ENCODE data around the gene FGF19. TPM values are rescaled to one million over a fixed set of nuclear protein-coding genes. Genes with fewer than 3 reads are reported as not detected.

The FGF19 gene
- total RNA-seq, 2 experiments from 2014 or later: not detected

DNA sequence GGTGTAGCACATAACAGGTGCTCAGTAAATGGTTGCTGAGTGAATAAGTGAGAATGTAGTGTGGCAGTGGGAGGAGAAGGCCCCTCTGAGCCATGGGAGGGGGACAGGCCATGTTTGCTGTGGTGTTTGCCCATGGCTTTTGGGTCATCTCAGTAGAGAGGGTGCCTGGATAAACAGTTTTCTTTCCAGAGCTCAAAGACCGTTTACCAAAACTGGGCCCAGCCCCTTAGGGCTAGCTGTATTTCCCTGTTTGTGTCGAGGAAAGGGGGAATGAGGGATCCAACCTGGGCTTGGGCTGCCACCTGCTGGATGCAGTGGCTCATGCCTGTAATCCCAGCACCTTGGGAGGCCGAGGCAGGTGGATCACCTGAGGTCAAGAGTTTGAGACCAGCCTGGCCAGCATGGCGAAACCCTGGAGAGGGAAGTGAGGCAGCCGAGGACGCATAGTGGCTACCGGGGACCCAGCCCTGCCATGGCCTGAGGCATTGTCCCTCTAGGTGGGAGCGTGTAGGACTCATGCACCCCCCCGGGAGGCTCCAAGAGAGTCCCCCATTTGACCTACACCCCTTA is 20.0 kb downstream of the FGF19 start:
- POLR2A ChIA-PET: no interaction called here
- peaks cover 24% of the 10 kb centered on the region for H3K27me3 Mint-ChIP-seq
- ATAC-seq (ENCODE audit: low read depth) (no peak), DNase-seq (no peak)
- H3K9me3 Mint-ChIP-seq: no peaks in the 10 kb centered on the region
- no peaks in the 10 kb centered on the region for H3K36me3 Mint-ChIP-seq
- peaks cover 4% of the 10 kb centered on the region for H3K4me1 Mint-ChIP-seq
- H3K27ac Mint-ChIP-seq: no peak overlapping the region
- no peak overlapping the region for H3K4me3 Mint-ChIP-seq

DNA sequence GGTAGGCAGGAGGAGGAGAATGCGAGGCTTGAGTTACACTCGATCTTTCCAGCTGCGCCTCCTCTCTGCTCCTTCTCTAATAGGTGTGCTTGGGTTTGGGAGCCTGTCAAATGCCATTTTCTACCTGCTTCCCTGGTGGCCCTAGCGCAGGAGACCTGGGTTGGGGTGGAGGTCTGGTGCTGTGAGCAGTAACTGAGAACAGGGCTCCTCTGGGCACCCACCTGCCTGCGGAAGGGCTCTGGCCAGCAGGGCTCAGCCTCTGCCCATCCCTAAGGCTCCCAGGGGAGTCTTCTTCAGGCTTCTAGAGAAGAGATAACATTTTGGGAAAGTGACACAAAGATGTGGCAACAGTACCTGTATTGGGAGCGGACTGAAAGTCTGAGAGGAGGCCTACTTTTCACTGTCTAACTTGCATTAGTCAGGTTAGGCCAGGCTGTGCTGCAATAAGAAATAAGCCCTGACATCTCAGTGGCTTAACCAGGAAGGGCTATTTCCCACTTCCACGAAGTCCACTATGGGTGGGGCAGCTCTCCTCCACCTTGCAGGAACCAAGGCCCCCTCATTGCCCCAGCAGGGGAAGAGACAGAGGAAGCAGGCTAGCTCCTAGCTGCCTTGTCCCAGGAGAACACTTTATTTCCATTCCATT is 21.0 kb downstream of the FGF19 start:
- H3K27ac Mint-ChIP-seq: no peak overlapping the region
- H3K27me3 Mint-ChIP-seq: peaks cover 24% of the 10 kb centered on the region
- POLR2A ChIA-PET: no interaction called here
- no peaks in the 10 kb centered on the region for H3K36me3 Mint-ChIP-seq
- H3K4me1 Mint-ChIP-seq: peaks cover 1% of the 10 kb centered on the region
- ATAC-seq (ENCODE audit: low read depth) (no peak), DNase-seq (no peak)
- H3K4me3 Mint-ChIP-seq: no peak overlapping the region
- no peaks in the 10 kb centered on the region for H3K9me3 Mint-ChIP-seq

DNA sequence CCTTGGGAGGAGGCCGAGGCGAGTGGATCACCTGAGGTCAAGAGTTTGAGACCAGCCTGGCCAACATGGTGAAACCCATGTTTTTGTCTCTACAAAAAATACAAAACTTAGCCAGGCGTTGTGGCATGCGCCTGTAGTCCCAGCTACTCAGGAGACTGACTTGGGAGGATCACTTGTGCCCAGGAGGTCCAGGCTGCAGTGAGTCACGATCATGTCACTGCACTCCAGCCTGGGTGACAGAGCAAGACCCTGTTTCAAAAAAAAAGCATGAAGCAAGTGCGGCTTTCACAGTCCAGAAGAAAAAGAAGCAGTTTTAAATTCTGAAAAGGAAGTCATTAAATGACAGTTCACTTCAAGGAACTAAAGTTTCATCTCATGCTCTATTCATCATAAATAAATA is 21.6 kb downstream of the FGF19 start:
- Mint-ChIP-seq H3K4me1 (peaks cover 1% of the 10 kb centered on the region), H3K27me3 (peaks cover 24% of the 10 kb centered on the region), H3K4me3 (no peak overlapping the region), H3K27ac (no peak overlapping the region), H3K9me3 (no peaks in the 10 kb centered on the region), H3K36me3 (no peaks in the 10 kb centered on the region)
- DNase-seq (no peak), ATAC-seq (ENCODE audit: low read depth) (no peak)
- POLR2A ChIA-PET: no interaction called here

DNA sequence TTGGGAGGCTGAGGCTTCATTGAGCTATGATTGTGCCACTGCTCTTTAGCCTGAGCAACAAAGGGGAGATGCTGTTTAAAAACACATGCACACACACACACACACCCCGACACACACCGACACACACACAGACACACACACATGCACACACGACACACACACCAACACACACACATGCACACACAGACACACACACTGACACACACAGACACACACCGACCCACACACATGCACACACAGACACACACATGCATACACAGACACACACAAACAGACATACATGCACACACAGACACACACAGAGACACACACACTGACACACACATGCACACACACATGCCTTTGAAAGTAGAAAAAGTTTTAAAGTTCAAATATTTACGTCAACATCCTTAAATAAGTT is 23.1 kb downstream of the FGF19 start:
- no peaks in the 10 kb centered on the region for H3K9me3 Mint-ChIP-seq
- H3K4me1 Mint-ChIP-seq: no peaks in the 10 kb centered on the region
- H3K4me3 Mint-ChIP-seq: no peak overlapping the region
- H3K27ac Mint-ChIP-seq: no peak overlapping the region
- no peaks in the 10 kb centered on the region for H3K36me3 Mint-ChIP-seq
- peaks cover 16% of the 10 kb centered on the region for H3K27me3 Mint-ChIP-seq
- DNase-seq (no peak), ATAC-seq (ENCODE audit: low read depth) (no peak)
- POLR2A ChIA-PET: no interaction called here

DNA sequence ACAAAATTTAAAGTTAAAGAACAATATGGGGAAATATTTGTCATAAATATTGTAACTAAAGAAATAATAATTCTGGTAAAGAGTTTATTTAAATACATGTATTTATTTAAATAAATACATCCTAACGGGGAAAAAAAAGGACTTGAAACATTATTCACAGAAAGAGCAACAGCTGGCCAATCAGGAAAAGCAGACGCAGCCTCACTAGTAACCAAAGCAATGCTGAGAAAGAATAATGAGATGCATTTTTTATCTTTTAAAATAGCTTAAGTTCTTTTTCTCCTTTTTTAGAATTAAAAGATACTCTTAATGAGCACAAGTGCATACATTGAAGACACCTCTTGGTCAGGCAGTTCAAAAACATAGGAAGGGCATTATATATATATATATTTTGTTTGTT is 26.1 kb downstream of the FGF19 start:
- Mint-ChIP-seq H3K27ac (no peak overlapping the region), H3K27me3 (peaks cover 9% of the 10 kb centered on the region)

DNA sequence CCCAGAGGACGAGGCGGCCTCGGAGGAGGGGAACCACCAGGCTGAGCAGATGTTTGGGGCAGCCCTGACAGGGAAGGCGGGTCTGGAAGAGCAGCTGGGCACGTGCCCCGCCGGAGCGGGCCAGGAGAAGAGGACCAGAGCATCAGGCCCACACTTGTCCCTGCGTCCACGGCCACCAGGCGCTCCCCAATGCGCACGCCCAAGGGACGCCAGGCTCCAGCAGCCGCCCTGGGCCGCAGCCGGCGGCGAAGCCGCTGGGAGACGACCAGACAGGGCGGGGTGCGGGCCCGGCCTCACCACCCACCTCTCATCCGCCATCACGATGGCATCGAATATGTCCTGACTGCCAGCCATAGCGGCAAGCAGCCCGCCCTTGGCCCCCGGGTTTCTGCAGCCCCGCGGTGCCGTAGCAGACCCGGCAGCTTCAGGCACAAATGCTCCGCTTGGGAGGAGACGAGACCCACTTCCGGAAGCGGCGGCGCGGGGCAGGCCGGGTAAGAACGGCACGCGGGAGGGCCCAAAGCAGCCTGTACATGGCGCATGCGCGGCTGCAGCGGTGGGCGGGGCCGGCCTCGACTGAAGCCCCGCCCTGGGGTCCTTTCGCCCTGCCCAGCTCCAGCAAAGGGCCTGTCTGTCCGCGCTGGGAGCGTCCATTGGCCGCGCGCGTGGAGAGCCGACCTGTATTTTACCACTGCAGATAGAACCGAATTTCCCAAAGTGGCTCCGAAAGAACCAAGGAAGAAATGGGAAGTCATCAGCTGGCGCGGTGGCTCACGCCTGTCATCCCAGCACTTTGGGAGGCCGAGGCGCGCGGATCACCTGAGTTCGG is 28.7 kb downstream of the FGF19 start, which contains the start of gene LTO1:
LTO1 (minus strand) TSS at position 468 of the 829 bp plus-strand sequence; CDS start at position 354, 114 bp downstream.
- ATAC-seq (ENCODE audit: low read depth): peak; percentile 95
- peaks cover 16% of the 10 kb centered on the region for H3K4me1 Mint-ChIP-seq
- H3K4me3 Mint-ChIP-seq: peak within 1 kb of the TSS; percentile 94
- H3K27me3 Mint-ChIP-seq: peaks cover 9% of the 10 kb centered on the region
- peak; percentile 98 for DNase-seq
- peaks cover 4% of the 10 kb centered on the region for H3K36me3 Mint-ChIP-seq
- peak within 1 kb of the TSS; percentile 91 for H3K27ac Mint-ChIP-seq
- no peaks in the 10 kb centered on the region for H3K9me3 Mint-ChIP-seq
- POLR2A ChIA-PET: interaction anchor here (0.6 to 1.6 kb wide), 5 partner anchors 265 to 1774 kb away, joined by 3 to 6 read pairs (median 3); partner anchors contain the start of gene FADD

More for the DNA sequence above, 26.1 kb downstream of the FGF19 start:
- Mint-ChIP-seq H3K36me3 (peaks cover 4% of the 10 kb centered on the region), H3K4me3 (no peak overlapping the region), H3K9me3 (no peaks in the 10 kb centered on the region), H3K4me1 (peaks cover 11% of the 10 kb centered on the region)
- no peak for DNase-seq
- no peak for ATAC-seq (ENCODE audit: low read depth)
- POLR2A ChIA-PET: no interaction called here

DNA sequence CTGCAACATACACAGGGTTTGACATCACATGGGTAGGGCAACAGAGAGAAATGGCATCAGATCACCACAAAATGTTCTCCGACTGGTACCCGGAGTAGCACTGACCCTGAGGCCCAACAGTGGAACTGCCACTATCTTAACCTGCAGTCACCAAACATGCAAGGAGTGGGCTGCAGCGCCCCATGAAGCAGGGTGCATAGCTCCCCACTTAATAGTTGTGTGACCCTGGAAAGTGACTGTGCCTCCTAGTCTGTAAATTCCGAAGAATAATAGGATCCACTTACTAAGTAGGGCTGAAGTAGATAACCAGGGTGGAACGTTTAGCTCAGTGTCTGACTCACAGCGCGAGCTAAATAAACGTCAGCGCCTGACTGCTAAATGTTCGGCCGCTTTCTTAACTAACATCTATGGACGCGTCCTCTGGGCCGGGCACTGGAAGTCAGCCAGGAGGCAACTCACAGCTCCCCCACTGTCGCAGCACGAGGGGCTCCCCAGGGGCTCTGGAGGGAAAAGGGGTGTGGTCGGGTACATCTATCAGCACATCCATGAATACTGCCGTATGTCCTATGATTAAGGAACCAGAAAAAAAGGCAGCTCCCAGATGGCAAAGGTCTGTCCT is 29.4 kb downstream of the FGF19 start:
- H3K4me3 Mint-ChIP-seq: peak overlapping the region; percentile 94
- no peak for DNase-seq
- H3K36me3 Mint-ChIP-seq: peaks cover 4% of the 10 kb centered on the region
- H3K4me1 Mint-ChIP-seq: peaks cover 17% of the 10 kb centered on the region
- ATAC-seq (ENCODE audit: low read depth): no peak
- POLR2A ChIA-PET: interaction anchor here (0.6 to 1.6 kb wide), 3 partner anchors 265 to 530 kb away, joined by 3 to 6 read pairs (median 4); partner anchors contain the start of gene FADD
- peaks cover 9% of the 10 kb centered on the region for H3K27me3 Mint-ChIP-seq
- no peaks in the 10 kb centered on the region for H3K9me3 Mint-ChIP-seq
- peak overlapping the region; percentile 83 for H3K27ac Mint-ChIP-seq

DNA sequence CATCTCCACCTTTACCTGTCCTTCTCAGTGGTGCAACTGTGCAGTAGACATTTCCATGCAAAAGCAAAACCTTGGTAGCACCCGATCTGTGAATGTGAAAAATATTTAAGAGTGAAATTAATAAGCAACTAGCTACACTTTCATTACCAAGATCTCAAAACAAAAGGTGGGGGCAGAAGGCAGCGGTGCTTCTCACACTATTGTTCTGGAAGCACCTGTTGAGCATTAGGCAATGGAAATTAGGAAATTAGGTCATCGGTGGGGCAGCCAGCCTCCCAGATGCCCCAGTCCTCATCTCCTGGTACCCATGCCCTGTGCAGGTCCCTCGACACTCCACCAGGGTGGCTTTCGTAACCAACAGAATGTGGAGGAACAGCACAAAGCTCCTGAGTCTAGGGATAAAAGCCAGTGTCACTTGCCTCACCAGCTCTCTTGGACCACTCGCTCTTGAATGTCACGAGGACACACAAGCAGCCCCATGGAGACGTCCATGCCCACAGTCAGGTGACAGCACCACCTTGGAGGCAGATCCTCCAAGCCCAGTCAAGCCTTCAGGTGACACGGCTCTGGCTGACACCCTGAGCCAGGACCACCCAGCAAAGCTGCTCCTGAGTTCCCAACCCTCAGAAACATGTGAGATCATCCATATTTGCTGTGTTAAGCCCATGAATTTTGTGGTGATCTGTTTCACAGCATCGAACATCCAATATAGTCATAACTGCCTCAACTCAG is 31.9 kb downstream of the FGF19 start:
- peaks cover 4% of the 10 kb centered on the region for H3K36me3 Mint-ChIP-seq
- peaks cover 17% of the 10 kb centered on the region for H3K4me1 Mint-ChIP-seq
- DNase-seq (no peak), ATAC-seq (ENCODE audit: low read depth) (no peak)
- H3K9me3 Mint-ChIP-seq: no peaks in the 10 kb centered on the region
- H3K27ac Mint-ChIP-seq: no peak overlapping the region
- no peak overlapping the region for H3K4me3 Mint-ChIP-seq
- POLR2A ChIA-PET: no interaction called here
- no peaks in the 10 kb centered on the region for H3K27me3 Mint-ChIP-seq

DNA sequence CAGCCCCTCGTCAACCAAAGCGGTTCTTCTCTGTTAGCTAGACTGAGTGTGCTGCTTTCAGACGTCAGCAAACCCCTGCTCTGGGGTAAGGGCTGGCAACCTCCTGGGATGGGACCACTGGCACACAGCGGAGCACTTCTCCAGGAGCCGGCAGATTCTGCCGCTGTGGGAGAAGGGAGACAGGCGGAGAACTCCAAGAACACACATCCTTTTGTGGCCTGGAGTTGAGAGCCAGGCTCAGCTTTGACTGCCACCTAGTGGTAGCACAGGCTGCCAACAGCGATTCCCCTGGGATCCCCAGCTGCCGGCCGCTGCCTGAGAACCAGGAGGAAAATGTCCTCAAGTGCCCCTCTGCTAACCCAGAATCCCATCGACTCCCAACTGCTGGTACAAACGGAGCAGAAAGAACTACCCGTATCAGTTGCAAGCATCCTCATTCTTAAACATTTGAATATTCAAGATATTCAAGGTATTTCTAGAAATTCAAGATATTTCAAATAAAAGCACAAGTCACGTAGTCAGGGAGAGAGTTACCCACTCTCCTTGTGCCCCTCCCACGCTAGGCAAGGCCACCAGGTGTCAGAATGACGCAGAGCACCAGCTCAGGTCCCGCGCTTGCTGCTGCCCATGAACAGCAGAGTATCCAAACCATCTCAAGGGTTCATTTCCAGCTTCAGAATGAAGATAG is 33.5 kb downstream of the FGF19 start:
- Mint-ChIP-seq H3K27ac (no peak overlapping the region), H3K4me3 (no peak overlapping the region), H3K4me1 (peaks cover 16% of the 10 kb centered on the region), H3K27me3 (no peaks in the 10 kb centered on the region), H3K9me3 (no peaks in the 10 kb centered on the region), H3K36me3 (peaks cover 3% of the 10 kb centered on the region)
- peak; percentile 60 for DNase-seq
- no peak for ATAC-seq (ENCODE audit: low read depth)
- POLR2A ChIA-PET: no interaction called here

DNA sequence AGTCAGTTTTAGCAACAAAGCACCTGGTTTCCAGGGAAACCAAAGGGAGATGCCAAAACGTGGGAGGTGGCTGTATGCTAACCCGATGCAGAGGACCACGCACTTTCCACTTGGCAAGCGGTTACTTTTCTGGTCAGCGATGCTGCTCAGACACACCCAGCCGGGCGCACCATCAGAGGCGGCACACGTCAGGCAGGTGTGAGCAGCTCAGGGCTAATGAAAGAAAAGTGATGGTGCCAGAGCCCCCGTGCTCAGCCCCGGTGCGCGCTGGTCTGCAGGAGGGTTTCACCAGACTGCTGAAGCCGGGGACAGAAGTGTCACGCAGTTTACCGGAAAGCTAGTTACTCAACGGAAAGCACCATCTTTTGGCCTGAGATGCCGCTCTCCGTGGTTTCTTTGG is 34.3 kb downstream of the FGF19 start:
- POLR2A ChIA-PET: no interaction called here
- no peak for ATAC-seq (ENCODE audit: low read depth)
- Mint-ChIP-seq H3K36me3 (peaks cover 3% of the 10 kb centered on the region), H3K4me3 (no peak overlapping the region), H3K27me3 (no peaks in the 10 kb centered on the region), H3K4me1 (peaks cover 15% of the 10 kb centered on the region), H3K9me3 (no peaks in the 10 kb centered on the region), H3K27ac (no peak overlapping the region)
- no peak for DNase-seq

DNA sequence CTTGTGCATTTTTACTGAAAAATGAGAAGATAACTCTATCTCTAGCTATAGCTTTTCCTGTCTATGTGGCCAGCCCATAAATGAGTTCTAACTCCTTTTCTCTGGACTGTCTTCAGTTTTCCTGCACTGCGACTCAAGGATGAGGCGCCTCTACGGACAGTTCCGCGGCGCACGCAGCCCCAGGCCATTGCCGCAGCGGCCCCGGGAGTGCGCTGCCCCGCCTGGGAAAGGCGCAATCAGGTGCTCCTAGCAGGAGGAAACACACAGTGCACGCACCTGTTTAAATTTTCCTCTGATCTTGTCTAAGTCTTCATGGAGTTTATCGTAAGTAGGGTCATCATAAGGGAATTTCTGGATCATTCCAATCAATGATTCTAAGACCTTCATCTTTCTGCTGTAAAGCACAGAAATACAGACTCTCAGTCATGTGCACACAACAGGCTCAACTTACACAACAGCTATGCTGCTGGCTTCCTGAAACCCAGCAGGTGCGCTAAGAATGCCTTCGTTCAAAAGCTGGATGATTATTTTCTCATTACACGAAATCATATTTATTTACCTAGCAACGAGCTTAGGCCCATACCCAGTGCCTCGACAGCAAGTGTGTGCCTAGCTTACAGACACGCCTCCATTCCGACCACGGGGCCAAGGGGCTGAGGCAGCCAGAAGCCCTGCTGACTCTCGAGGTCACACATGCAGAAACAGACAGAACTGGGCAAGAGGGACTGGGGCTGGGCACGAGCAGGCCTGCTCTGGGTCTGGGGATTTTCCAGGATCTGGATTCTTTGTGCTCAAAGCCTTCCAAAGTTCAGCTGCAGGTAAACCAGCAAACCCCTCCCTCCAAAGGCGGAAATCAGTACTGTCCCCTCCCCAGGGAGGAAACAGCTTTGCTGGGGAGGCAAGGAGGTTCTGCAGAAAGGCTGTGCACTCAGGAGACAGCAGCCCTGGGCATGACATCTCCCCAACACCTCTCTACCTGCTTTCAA is 35.9 kb downstream of the FGF19 start:
- POLR2A ChIA-PET: no interaction called here
- DNase-seq (no peak), ATAC-seq (ENCODE audit: low read depth) (no peak)
- H3K4me3 Mint-ChIP-seq: no peak overlapping the region
- no peaks in the 10 kb centered on the region for H3K27me3 Mint-ChIP-seq
- no peak overlapping the region for H3K27ac Mint-ChIP-seq
- H3K9me3 Mint-ChIP-seq: no peaks in the 10 kb centered on the region
- peaks cover 2% of the 10 kb centered on the region for H3K36me3 Mint-ChIP-seq
- H3K4me1 Mint-ChIP-seq: peaks cover 7% of the 10 kb centered on the region
